ENCODE measurements around the gene VEPH1.

DNA sequence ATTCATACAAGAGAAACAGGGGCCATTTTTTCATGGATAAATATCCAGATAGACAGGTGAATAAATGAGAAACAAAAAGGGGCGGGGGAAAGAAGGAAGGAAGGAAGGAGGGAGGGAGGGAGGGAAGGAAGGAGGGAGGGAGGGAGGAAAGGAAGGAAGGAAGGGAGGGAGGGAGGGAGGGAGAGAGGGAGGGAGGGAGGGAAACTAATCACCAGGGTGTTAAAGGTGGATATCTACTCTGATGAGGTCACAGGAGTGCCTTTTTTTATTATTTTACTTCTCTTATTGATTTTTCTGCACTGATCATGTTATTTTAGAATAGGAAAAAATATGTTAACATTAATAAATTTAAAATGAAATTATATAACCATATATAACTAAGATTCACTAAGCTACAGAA, 10.4 kb upstream of the VEPH1 start:
- TF ChIP-seq, protein P1, sequence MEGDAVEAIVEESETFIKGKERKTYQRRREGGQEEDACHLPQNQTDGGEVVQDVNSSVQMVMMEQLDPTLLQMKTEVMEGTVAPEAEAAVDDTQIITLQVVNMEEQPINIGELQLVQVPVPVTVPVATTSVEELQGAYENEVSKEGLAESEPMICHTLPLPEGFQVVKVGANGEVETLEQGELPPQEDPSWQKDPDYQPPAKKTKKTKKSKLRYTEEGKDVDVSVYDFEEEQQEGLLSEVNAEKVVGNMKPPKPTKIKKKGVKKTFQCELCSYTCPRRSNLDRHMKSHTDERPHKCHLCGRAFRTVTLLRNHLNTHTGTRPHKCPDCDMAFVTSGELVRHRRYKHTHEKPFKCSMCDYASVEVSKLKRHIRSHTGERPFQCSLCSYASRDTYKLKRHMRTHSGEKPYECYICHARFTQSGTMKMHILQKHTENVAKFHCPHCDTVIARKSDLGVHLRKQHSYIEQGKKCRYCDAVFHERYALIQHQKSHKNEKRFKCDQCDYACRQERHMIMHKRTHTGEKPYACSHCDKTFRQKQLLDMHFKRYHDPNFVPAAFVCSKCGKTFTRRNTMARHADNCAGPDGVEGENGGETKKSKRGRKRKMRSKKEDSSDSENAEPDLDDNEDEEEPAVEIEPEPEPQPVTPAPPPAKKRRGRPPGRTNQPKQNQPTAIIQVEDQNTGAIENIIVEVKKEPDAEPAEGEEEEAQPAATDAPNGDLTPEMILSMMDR (IDR thresholded peaks at IDR 0.05): no peak
- TF ChIP-seq POLR2A (IDR thresholded peaks at IDR 0.05): no peak
